OCI-LY1 (cell line): ENCODE data around the gene OAF.

Experiments used
- EZH2 ChIP-seq: fragments of 200-600 bp; sonication (generic), shearing (Covaris generic); IDR thresholded peaks from 2 replicates; pipeline ENCODE4 v1.8.0; 2017; ENCODE audit warnings: borderline replicate concordance, mixed run types, mild to moderate bottlenecking, antibody characterized with exemption, low read length, moderate library complexity, mixed read lengths
- TF ChIP-seq, protein P1 (sequence below): fragments of 200-600 bp; sonication (generic), shearing (Covaris generic); IDR thresholded peaks from 2 replicates; pipeline ENCODE4 v1.5.1; 2017; ENCODE audit warnings: mild to moderate bottlenecking, antibody characterized with exemption, low read length, moderate library complexity, mixed read lengths

DNA sequence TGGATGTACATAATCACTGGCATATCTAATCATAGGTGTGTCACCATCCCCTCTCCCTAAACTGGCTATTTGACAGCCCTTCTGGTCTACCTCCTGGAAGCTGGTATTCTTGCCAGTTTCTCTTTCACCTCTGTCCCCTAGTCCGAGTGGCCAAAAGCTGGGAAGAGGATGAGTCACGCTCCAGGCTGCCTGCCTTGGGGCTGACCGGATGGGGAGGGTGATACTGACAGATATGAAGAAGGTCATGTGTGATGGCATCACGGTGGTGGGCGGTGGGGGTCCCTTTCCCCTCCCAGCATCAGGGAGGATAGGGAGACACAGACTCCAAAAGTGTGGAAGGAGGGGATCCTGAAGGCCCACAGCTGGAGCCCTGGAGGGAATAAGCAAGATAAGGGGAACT is 4.8 kb downstream of the OAF start:
- TF ChIP-seq, protein P1, sequence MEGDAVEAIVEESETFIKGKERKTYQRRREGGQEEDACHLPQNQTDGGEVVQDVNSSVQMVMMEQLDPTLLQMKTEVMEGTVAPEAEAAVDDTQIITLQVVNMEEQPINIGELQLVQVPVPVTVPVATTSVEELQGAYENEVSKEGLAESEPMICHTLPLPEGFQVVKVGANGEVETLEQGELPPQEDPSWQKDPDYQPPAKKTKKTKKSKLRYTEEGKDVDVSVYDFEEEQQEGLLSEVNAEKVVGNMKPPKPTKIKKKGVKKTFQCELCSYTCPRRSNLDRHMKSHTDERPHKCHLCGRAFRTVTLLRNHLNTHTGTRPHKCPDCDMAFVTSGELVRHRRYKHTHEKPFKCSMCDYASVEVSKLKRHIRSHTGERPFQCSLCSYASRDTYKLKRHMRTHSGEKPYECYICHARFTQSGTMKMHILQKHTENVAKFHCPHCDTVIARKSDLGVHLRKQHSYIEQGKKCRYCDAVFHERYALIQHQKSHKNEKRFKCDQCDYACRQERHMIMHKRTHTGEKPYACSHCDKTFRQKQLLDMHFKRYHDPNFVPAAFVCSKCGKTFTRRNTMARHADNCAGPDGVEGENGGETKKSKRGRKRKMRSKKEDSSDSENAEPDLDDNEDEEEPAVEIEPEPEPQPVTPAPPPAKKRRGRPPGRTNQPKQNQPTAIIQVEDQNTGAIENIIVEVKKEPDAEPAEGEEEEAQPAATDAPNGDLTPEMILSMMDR = no peak
- no peak for TF ChIP-seq EZH2
